OCI-LY1 (cell line): ENCODE data around the gene SPRED1.

Experiments used
- H2AFZ ChIP-seq: fragments of 200-600 bp; sonication (generic), shearing (Covaris generic); 2 replicates; pipeline ENCODE4 v1.6.0; 2014; ENCODE audit warnings: antibody characterized with exemption, mild to moderate bottlenecking, low read length
- H3F3A ChIP-seq: fragments of 200-600 bp; sonication (generic), shearing (Covaris generic); 2 replicates; pipeline ENCODE4 v1.6.0; 2014; ENCODE audit warnings: mild to moderate bottlenecking, antibody characterized with exemption, low read length, moderate library complexity; ENCODE audit not compliant: insufficient read depth
- H3K27ac ChIP-seq: fragments of 200-600 bp; sonication (generic); 2 replicates; pipeline ENCODE4 v1.5.1; 2014; ENCODE audit warnings: low read length, mixed run types, mild to moderate bottlenecking, low read depth; ENCODE audit not compliant: poor library complexity, severe bottlenecking
- H3K27me3 ChIP-seq: fragments of 200-600 bp; sonication (generic); 2 replicates; pipeline ENCODE4 v1.6.0; 2014; ENCODE audit warnings: antibody characterized with exemption, mild to moderate bottlenecking, low read length, moderate library complexity; ENCODE audit not compliant: insufficient read depth
- H3K36me3 ChIP-seq: fragments of 200-600 bp; sonication (generic); 2 replicates; pipeline ENCODE4 v1.6.1; 2014; ENCODE audit warnings: mild to moderate bottlenecking, antibody characterized with exemption, low read length, moderate library complexity, mixed read lengths; ENCODE audit not compliant: insufficient read depth
- H3K4me1 ChIP-seq: fragments of 200-600 bp; sonication (generic); 2 replicates; pipeline ENCODE4 v1.5.1; 2014; ENCODE audit warnings: mild to moderate bottlenecking, low read length, moderate library complexity; ENCODE audit not compliant: insufficient read depth, severe bottlenecking
- H3K4me2 ChIP-seq: fragments of 200-600 bp; sonication (generic), shearing (Covaris generic); 2 replicates; pipeline ENCODE4 v1.6.1; 2014; ENCODE audit warnings: low read length
- H3K4me3 ChIP-seq: fragments of 200-600 bp; sonication (generic); 2 replicates; pipeline ENCODE4 v1.5.1; 2014; ENCODE audit warnings: low read length, low read depth, mild to moderate bottlenecking, mixed read lengths; ENCODE audit not compliant: poor library complexity, severe bottlenecking
- H3K79me2 ChIP-seq: fragments of 200-600 bp; shearing (Covaris generic); 2 replicates; pipeline ENCODE4 v1.6.1; 2016; ENCODE audit warnings: mixed run types, low read length, mixed read lengths; ENCODE audit not compliant: insufficient read depth
- H3K9ac ChIP-seq: fragments of 200-600 bp; sonication (generic), shearing (Covaris generic); 2 replicates; pipeline ENCODE4 v1.6.1; 2014; ENCODE audit warnings: mild to moderate bottlenecking, low read length, mixed read lengths
- H3K9me2 ChIP-seq: fragments of 200-600 bp; sonication (generic), shearing (Covaris generic); 2 replicates; pipeline ENCODE4 v1.6.1; 2014; ENCODE audit warnings: low read depth, mild to moderate bottlenecking, low read length, mixed read lengths
- H3K9me3 ChIP-seq: fragments of 200-600 bp; shearing (Covaris generic); 2 replicates; pipeline ENCODE4 v1.6.1; 2014; ENCODE audit warnings: low read length, mixed read lengths
- H4K20me1 ChIP-seq: fragments of 200-600 bp; sonication (generic), shearing (Covaris generic); 2 replicates; pipeline ENCODE4 v1.6.0; 2016; ENCODE audit warnings: mild to moderate bottlenecking, low read length; ENCODE audit not compliant: insufficient read depth
- CTCF ChIP-seq: fragments of 200-600 bp; sonication (generic), shearing (Covaris generic); IDR thresholded peaks from 2 replicates; pipeline ENCODE4 v1.5.1; 2017; ENCODE audit warnings: mild to moderate bottlenecking, antibody characterized with exemption, low read length, moderate library complexity, mixed read lengths
- EZH2 ChIP-seq: fragments of 200-600 bp; sonication (generic), shearing (Covaris generic); IDR thresholded peaks from 2 replicates; pipeline ENCODE4 v1.8.0; 2017; ENCODE audit warnings: borderline replicate concordance, mixed run types, mild to moderate bottlenecking, antibody characterized with exemption, low read length, moderate library complexity, mixed read lengths

The SPRED1 gene

GRCh38 chr15:38304481-38304880 lies 51.8 kb downstream of the SPRED1 start:
- H3K9me2 ChIP-seq: no peaks in the 10 kb centered on the region
- no peaks in the 10 kb centered on the region for H4K20me1 ChIP-seq
- no peak overlapping the region for H3K4me3 ChIP-seq
- no peak overlapping the region for H3K4me2 ChIP-seq
- H3K27ac ChIP-seq: no peak overlapping the region
- no peaks in the 10 kb centered on the region for H3K9me3 ChIP-seq
- no peaks in the 10 kb centered on the region for H3K36me3 ChIP-seq
- no peaks in the 10 kb centered on the region for H3K27me3 ChIP-seq
- no peaks in the 10 kb centered on the region for H3K79me2 ChIP-seq
- H3K4me1 ChIP-seq: peaks cover 38% of the 10 kb centered on the region
- no peak overlapping the region for H3K9ac ChIP-seq
- TF ChIP-seq CTCF: no peak
- TF ChIP-seq EZH2: no peak
- no peak overlapping the region for H2AFZ ChIP-seq
- H3F3A ChIP-seq: no peaks in the 10 kb centered on the region

- H3K4me3 ChIP-seq: no peak overlapping the region
- H3K79me2 ChIP-seq: no peaks in the 10 kb centered on the region
- no peaks in the 10 kb centered on the region for H3K9me2 ChIP-seq
- H3K27ac ChIP-seq: no peak overlapping the region
- peaks cover 30% of the 10 kb centered on the region for H3K4me1 ChIP-seq
- H3K9me3 ChIP-seq: no peaks in the 10 kb centered on the region
- no peaks in the 10 kb centered on the region for H3F3A ChIP-seq
- no peaks in the 10 kb centered on the region for H3K27me3 ChIP-seq
- no peak overlapping the region for H2AFZ ChIP-seq
- H4K20me1 ChIP-seq: no peaks in the 10 kb centered on the region
- 0 out of 2 replicates have a peak overlapping the region, but pooled peaks have one; percentile 8 for H3K4me2 ChIP-seq
- no peaks in the 10 kb centered on the region for H3K36me3 ChIP-seq
- TF ChIP-seq CTCF (no peak), EZH2 (no peak)
- no peak overlapping the region for H3K9ac ChIP-seq
Observed at GRCh38 chr15:38307251-38307650, 54.6 kb downstream of the SPRED1 start.

GRCh38 chr15:38307861-38308641 lies 55.4 kb downstream of the SPRED1 start:
- H3F3A ChIP-seq: no peaks in the 10 kb centered on the region
- no peaks in the 10 kb centered on the region for H3K79me2 ChIP-seq
- no peak overlapping the region for H3K4me2 ChIP-seq

More at GRCh38 chr15:38307861-38308641, 55.4 kb downstream of the SPRED1 start:
- Histone ChIP-seq H3K4me1 (peaks cover 24% of the 10 kb centered on the region), H3K36me3 (no peaks in the 10 kb centered on the region), H2AFZ (no peak overlapping the region), H3K9ac (no peak overlapping the region), H3K27ac (no peak overlapping the region), H4K20me1 (no peaks in the 10 kb centered on the region), H3K9me2 (no peaks in the 10 kb centered on the region), H3K4me3 (no peak overlapping the region), H3K9me3 (no peaks in the 10 kb centered on the region), H3K27me3 (no peaks in the 10 kb centered on the region)
- TF ChIP-seq EZH2: no peak
- TF ChIP-seq CTCF: no peak
